ENCODE results near the gene CECR2. TPM values are rescaled to one million over a fixed set of nuclear protein-coding genes. Genes with fewer than 3 reads are reported as not detected.

CECR2 gene
- total and polyA plus RNA-seq, 10 of the 15 experiments (the other 5 are each of a cell fraction or from before 2014, with no cell fraction given), result 0.01 to 0.08 (median 0.01) TPM; not detected in 7

DNA sequence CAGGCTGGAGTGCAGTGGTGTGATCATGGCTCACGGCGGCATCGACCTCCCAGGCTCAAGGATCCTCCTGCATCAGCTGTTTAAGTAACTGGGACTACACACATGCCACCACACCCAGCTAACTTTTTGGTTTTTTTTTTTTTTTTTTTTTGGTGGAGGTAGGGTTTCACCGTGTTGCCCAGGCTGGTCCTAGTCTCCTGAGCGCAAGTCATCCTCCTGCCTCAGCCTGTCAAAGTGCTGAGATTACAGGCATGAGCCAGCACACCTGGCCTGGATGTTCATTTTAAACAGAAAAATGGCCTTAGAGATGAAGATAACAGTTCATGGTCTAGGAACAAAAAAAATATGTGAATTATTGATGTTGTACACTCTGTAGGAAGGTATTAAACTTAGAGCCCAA, 180.4 kb downstream of the CECR2 start (continued):
- TF ChIP-seq, protein P1, sequence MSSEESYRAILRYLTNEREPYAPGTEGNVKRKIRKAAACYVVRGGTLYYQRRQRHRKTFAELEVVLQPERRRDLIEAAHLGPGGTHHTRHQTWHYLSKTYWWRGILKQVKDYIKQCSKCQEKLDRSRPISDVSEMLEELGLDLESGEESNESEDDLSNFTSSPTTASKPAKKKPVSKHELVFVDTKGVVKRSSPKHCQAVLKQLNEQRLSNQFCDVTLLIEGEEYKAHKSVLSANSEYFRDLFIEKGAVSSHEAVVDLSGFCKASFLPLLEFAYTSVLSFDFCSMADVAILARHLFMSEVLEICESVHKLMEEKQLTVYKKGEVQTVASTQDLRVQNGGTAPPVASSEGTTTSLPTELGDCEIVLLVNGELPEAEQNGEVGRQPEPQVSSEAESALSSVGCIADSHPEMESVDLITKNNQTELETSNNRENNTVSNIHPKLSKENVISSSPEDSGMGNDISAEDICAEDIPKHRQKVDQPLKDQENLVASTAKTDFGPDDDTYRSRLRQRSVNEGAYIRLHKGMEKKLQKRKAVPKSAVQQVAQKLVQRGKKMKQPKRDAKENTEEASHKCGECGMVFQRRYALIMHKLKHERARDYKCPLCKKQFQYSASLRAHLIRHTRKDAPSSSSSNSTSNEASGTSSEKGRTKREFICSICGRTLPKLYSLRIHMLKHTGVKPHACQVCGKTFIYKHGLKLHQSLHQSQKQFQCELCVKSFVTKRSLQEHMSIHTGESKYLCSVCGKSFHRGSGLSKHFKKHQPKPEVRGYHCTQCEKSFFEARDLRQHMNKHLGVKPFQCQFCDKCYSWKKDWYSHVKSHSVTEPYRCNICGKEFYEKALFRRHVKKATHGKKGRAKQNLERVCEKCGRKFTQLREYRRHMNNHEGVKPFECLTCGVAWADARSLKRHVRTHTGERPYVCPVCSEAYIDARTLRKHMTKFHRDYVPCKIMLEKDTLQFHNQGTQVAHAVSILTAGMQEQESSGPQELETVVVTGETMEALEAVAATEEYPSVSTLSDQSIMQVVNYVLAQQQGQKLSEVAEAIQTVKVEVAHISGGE (CRISPR knock-in tag; IDR thresholded peaks at IDR 0.05), result no peak
- TF ChIP-seq SIX5 (IDR thresholded peaks at IDR 0.05; ENCODE audit: low read depth, low read length, severe bottlenecking), result no peak
- no peak for TF ChIP-seq NFIC (IDR thresholded peaks at IDR 0.05; ENCODE audit: low read depth, low read length)
- TF ChIP-seq, protein P2, sequence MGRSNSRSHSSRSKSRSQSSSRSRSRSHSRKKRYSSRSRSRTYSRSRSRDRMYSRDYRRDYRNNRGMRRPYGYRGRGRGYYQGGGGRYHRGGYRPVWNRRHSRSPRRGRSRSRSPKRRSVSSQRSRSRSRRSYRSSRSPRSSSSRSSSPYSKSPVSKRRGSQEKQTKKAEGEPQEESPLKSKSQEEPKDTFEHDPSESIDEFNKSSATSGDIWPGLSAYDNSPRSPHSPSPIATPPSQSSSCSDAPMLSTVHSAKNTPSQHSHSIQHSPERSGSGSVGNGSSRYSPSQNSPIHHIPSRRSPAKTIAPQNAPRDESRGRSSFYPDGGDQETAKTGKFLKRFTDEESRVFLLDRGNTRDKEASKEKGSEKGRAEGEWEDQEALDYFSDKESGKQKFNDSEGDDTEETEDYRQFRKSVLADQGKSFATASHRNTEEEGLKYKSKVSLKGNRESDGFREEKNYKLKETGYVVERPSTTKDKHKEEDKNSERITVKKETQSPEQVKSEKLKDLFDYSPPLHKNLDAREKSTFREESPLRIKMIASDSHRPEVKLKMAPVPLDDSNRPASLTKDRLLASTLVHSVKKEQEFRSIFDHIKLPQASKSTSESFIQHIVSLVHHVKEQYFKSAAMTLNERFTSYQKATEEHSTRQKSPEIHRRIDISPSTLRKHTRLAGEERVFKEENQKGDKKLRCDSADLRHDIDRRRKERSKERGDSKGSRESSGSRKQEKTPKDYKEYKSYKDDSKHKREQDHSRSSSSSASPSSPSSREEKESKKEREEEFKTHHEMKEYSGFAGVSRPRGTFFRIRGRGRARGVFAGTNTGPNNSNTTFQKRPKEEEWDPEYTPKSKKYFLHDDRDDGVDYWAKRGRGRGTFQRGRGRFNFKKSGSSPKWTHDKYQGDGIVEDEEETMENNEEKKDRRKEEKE (IDR thresholded peaks at IDR 0.05), result no peak
- no peak for TF ChIP-seq EZH2 (IDR thresholded peaks at IDR 0.05; ENCODE audit: borderline replicate concordance, control insufficient read depth, low read depth, low read length)
- TF ChIP-seq, protein P3, sequence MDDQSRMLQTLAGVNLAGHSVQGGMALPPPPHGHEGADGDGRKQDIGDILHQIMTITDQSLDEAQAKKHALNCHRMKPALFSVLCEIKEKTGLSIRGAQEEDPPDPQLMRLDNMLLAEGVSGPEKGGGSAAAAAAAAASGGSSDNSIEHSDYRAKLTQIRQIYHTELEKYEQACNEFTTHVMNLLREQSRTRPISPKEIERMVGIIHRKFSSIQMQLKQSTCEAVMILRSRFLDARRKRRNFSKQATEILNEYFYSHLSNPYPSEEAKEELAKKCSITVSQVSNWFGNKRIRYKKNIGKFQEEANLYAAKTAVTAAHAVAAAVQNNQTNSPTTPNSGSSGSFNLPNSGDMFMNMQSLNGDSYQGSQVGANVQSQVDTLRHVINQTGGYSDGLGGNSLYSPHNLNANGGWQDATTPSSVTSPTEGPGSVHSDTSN (IDR thresholded peaks at IDR 0.05; ENCODE audit: insufficient replicate concordance, low read depth, low read length), result no peak
- TF ChIP-seq RB1 (IDR thresholded peaks at IDR 0.05; ENCODE audit: borderline replicate concordance), result no peak
- no peak for TF ChIP-seq CREM (IDR thresholded peaks at IDR 0.05; ENCODE audit: low read depth)
- TF ChIP-seq ZBED1 (IDR thresholded peaks at IDR 0.05; ENCODE audit: borderline replicate concordance), result no peak
- no peak for TF ChIP-seq SREBF2 (IDR thresholded peaks at IDR 0.05; ENCODE audit: low read length)
